Endothelial cell of umbilical vein (primary cell): ENCODE measurements around the gene ZNF362. TPM values are rescaled to one million over a fixed set of nuclear protein-coding genes. Genes with fewer than 3 reads are reported as not detected.

Experiments
- BruUV-seq: library from RNA; stranded (reverse); fragments of 400-500 nt; replicated peaks from 2 replicates; lab custom pipeline; 2021; lab: Mats Ljungman, UMichigan
- CTCF ChIA-PET: fragments of 300-600, 350-600 bp; sonication (Branson Sonifier 250); formaldehyde crosslinking; loops from one replicate; lab custom pipeline; 2021; ENCODE audit warnings: antibody characterized with exemption, inconsistent platforms; lab: Charles Lee
- POLR2A ChIA-PET: fragments of 300-600, 350-600 bp; sonication (Branson Sonifier 250); formaldehyde crosslinking; loops from one replicate; lab custom pipeline; 2021; ENCODE audit warnings: antibody characterized with exemption, inconsistent platforms; lab: Charles Lee
- DNase-seq: peaks from one replicate; pipeline ENCODE4 v3.0.0-alpha.2; 2011; ENCODE audit warnings: low read depth, low spot score
- FAIRE-seq: peaks from 2 replicates; lab custom pipeline; 2011; peaks lifted over from hg19 to GRCh38; lab: Jason Lieb, UNC
- H2AFZ ChIP-seq: 2 replicates; pipeline ENCODE4 v1.6.0; 2012; ENCODE audit warnings: low read depth, low read length, control low read depth, inconsistent platforms
- H3K27ac ChIP-seq: 2 replicates; pipeline ENCODE4 v1.5.1; 2011; ENCODE audit warnings: low read depth, mild to moderate bottlenecking, control low read depth, low read length, moderate library complexity; ENCODE audit not compliant: insufficient read depth
- H3K27me3 ChIP-seq, 2 experiments: 2 replicates each; pipeline versions ENCODE4 v1.6.0 to v1.6.1; 2011; ENCODE audit warnings: low read length in 2 of 2, mixed read lengths in 1 of 2; ENCODE audit not compliant: control insufficient read depth in 2 of 2, insufficient read depth in 2 of 2
- H3K36me3 ChIP-seq, 2 experiments: 2 replicates in 1 of 2; 3 replicates in 1 of 2; pipeline ENCODE4 v1.5.1; 2011; ENCODE audit warnings: low read length in 2 of 2, mild to moderate bottlenecking in 1 of 2, moderate library complexity in 1 of 2; ENCODE audit not compliant: control insufficient read depth in 2 of 2, insufficient read depth in 2 of 2; ENCODE audit errors: extremely low read depth in 1 of 2
- H3K4me1 ChIP-seq: 3 replicates; pipeline ENCODE4 v1.5.1; 2011; ENCODE audit warnings: mild to moderate bottlenecking, low read length; ENCODE audit not compliant: control insufficient read depth, insufficient read depth; ENCODE audit errors: extremely low read depth
- H3K4me2 ChIP-seq: 2 replicates; pipeline ENCODE4 v1.6.1; 2011; ENCODE audit warnings: low read length, control low read depth, mixed read lengths; ENCODE audit not compliant: insufficient read depth
- H3K4me3 ChIP-seq, 3 experiments: fragments of 200-600 bp in 1 of 3; sonication (generic), shearing (Covaris generic) in 1 of 3; replicated peaks in 1 of 3; 2 replicates each; pipeline ENCODE4 v1.5.1; 2011 to 2016; ENCODE audit warnings: control low read depth in 3 of 3, low read length in 3 of 3, mild to moderate bottlenecking in 2 of 3, inconsistent platforms in 1 of 3, low read depth in 1 of 3, moderate library complexity in 1 of 3; ENCODE audit not compliant: insufficient read depth in 1 of 3
- H3K79me2 ChIP-seq: 2 replicates; pipeline ENCODE4 v1.6.0; 2012; ENCODE audit warnings: low read length, inconsistent platforms; ENCODE audit not compliant: control insufficient read depth, insufficient read depth
- H3K9ac ChIP-seq: replicated peaks from 2 replicates; pipeline ENCODE3; 2011; ENCODE audit warnings: low read length, control low read depth; ENCODE audit not compliant: insufficient read depth; ENCODE audit errors: extremely low read depth
- H3K9me1 ChIP-seq: replicated peaks from 3 replicates; pipeline ENCODE4 v1.6.0; 2011; ENCODE audit warnings: mild to moderate bottlenecking, low read length; ENCODE audit not compliant: control insufficient read depth, insufficient read depth; ENCODE audit errors: extremely low read depth
- H3K9me3 ChIP-seq: replicated peaks from 2 replicates; pipeline ENCODE4 v1.5.1; 2012; ENCODE audit warnings: low read length, inconsistent platforms; ENCODE audit not compliant: control insufficient read depth, insufficient read depth
- H4K20me1 ChIP-seq: replicated peaks from 2 replicates; pipeline ENCODE3; 2011; ENCODE audit warnings: mild to moderate bottlenecking, low read length; ENCODE audit not compliant: control insufficient read depth, insufficient read depth; ENCODE audit errors: extremely low read depth
- EZH2 ChIP-seq: IDR thresholded peaks from 2 replicates; pipeline ENCODE4 v1.6.1; 2012; ENCODE audit warnings: borderline replicate concordance, low read depth, mild to moderate bottlenecking, moderate library complexity, low read length, inconsistent platforms; ENCODE audit not compliant: severe bottlenecking
- GATA2 ChIP-seq: IDR thresholded peaks from 2 replicates; pipeline ENCODE4 v1.7.0; 2011; ENCODE audit warnings: low read depth, mild to moderate bottlenecking, moderate library complexity, mixed read lengths, low read length; ENCODE audit not compliant: insufficient read length, insufficient read depth
- JUN ChIP-seq: IDR thresholded peaks from 2 replicates; pipeline ENCODE4 v1.6.1; 2011; ENCODE audit warnings: borderline replicate concordance, low read depth; ENCODE audit not compliant: insufficient read length, insufficient read depth
- MYC ChIP-seq: IDR thresholded peaks from one replicate; pipeline ENCODE4 v1.6.1; 2011; ENCODE audit warnings: mild to moderate bottlenecking, low read depth, low read length
- POLR2A ChIP-seq: IDR thresholded peaks from 2 replicates; pipeline ENCODE4 v1.6.1; 2012; ENCODE audit warnings: low read depth, mild to moderate bottlenecking, control low read depth, low read length
- POLR2AphosphoS5 ChIP-seq: IDR thresholded peaks from 2 replicates; pipeline ENCODE4 v1.6.1; 2012; ENCODE audit warnings: low read depth, mild to moderate bottlenecking, control low read depth, low read length, moderate library complexity; ENCODE audit not compliant: insufficient read depth
- dilution Hi-C: fragments of 300-500 bp; cut with MboI; formaldehyde crosslinking; loops from one replicate; pipeline ENCODE4 v1.15.0; 2019; ENCODE audit warnings: low sequenced_read_pairs; ENCODE audit not compliant: extremely low pct_ligation_motif_present
- intact Hi-C: fragments of 100-400 bp; cut with micrococcal nuclease; formaldehyde crosslinking; loops from one replicate; pipeline ENCODE4 v1.10.0; 2022
- polyA plus RNA-seq, 4 experiments: library from polyadenylated mRNA; depleted of rRNA in 3 of 4; stranded (reverse) in 3 of 4; unstranded in 1 of 4; fragments of >200 nt; gene quantifications; 2 replicates each; pipeline versions ENCODE4 v1.2.1 to v1.2.3, GENCODE V29; 2011 to 2012; ENCODE audit warnings: missing spikeins in 1 of 4
- total RNA-seq: library from RNA; stranded (reverse); gene quantifications from 2 replicates; pipeline ENCODE4 v1.2.3, GENCODE V29; 2021
- TF ChIP-seq, protein P1 (sequence below): IDR thresholded peaks from 2 replicates; pipeline ENCODE4 v1.6.1; 2011; ENCODE audit not compliant: insufficient read depth, insufficient read length

Gene ZNF362
- total and polyA plus RNA-seq, 2 donors (not counting 3 experiments of a cell fraction or from before 2014, with no cell fraction given): 28.4 to 35.3 TPM

DNA sequence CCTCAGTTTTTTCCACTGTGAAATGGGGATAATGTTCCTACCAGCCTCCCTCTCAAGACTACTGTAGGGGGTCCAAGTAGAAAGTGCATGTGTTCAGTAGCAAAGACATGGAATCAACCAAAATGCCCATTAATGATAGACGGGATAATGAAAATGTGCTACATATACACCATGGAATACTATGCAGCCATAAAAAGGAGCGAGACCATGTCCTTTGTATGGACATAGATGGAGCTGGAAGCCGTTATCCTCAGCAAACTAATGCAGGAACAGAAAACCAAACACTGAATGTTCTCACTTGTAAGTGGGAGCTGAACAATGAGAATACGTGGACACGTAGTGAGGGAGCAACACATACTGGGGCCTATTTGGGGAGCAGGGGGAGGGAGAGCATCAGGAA, 6.1 kb upstream of the ZNF362 start:
- FAIRE-seq (no peak), DNase-seq (no peak)
- POLR2A ChIA-PET: no interaction called here
- Histone ChIP-seq H3K27me3 (peaks cover 0 to 21% of the 10 kb centered on the region in 2 experiments), H3K27ac (no peak overlapping the region), H3K9ac (no peak overlapping the region), H2AFZ (no peak overlapping the region), H3K9me1 (no peaks in the 10 kb centered on the region), H3K4me3 (no peak overlapping the region), H3K4me1 (no peaks in the 10 kb centered on the region), H4K20me1 (no peaks in the 10 kb centered on the region), H3K79me2 (no peaks in the 10 kb centered on the region), H3K36me3 (no peaks in the 10 kb centered on the region), H3K9me3 (no peaks in the 10 kb centered on the region), H3K4me2 (no peak overlapping the region)
- intact Hi-C loops (no loop called here), dilution Hi-C loops (no loop called here)
- CTCF ChIA-PET: interaction anchor here (1.1 kb wide), 1 partner anchor 45 kb away, joined by 3 read pairs; no protein-coding TSS in a partner anchor
- no TSS peak for BruUV-seq
- TF ChIP-seq MYC: no peak

DNA sequence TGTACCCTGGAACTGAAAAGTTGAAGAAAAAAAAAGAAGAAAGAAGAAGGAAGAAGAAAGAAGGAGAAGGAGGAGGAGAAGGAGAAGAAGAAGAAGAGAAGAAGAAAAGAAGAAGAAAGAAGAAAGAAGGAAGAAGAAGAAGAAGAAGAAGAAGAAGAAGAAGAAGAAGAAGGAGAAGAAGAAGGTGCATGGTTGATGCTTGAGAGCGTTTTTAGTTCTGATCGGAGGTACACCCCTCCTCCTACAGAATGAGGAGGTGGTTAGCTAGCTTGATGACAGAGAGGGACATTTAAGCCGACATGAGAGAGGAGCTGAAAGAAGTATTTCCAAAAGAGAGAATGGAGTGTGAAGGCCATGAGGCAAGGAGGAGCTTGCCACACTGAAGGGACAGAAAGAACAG, 5.6 kb upstream of the ZNF362 start:
- H3K27ac ChIP-seq: no peak overlapping the region
- dilution Hi-C loops (no loop called here), intact Hi-C loops (no loop called here)
- no peaks in the 10 kb centered on the region for H3K9me3 ChIP-seq
- H3K4me1 ChIP-seq: peaks cover 3% of the 10 kb centered on the region
- H3K79me2 ChIP-seq: no peaks in the 10 kb centered on the region
- H2AFZ ChIP-seq: no peak overlapping the region
- no peak overlapping the region for H3K9ac ChIP-seq
- H4K20me1 ChIP-seq: no peaks in the 10 kb centered on the region
- ChIA-PET CTCF (interaction anchor here (1.1 kb wide), 1 partner anchor 45 kb away, joined by 3 read pairs; no protein-coding TSS in a partner anchor), POLR2A (no interaction called here)
- H3K36me3 ChIP-seq: no peaks in the 10 kb centered on the region
- H3K4me2 ChIP-seq: no peak overlapping the region
- H3K9me1 ChIP-seq: no peaks in the 10 kb centered on the region
- H3K4me3 ChIP-seq: no peak overlapping the region
- DNase-seq (no peak), FAIRE-seq (no peak)
- BruUV-seq: no TSS peak
- peaks cover 0 to 21% of the 10 kb centered on the region in 2 experiments for H3K27me3 ChIP-seq
- no peak for TF ChIP-seq POLR2A
- TF ChIP-seq GATA2: no peak
- TF ChIP-seq EZH2: no peak
- TF ChIP-seq JUN: no peak
- no peak for TF ChIP-seq POLR2AphosphoS5
- TF ChIP-seq, protein P1, sequence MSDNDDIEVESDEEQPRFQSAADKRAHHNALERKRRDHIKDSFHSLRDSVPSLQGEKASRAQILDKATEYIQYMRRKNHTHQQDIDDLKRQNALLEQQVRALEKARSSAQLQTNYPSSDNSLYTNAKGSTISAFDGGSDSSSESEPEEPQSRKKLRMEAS: no peak
- TF ChIP-seq MYC: no peak
